NCI-H1436 (cell line): Measurements from ENCODE around the gene SLC6A5.

ENCODE experiments used
- DNase-seq: peaks from one replicate; lab custom pipeline; 2025; lab: John Stamatoyannopoulos, UW

The SLC6A5 gene

DNA sequence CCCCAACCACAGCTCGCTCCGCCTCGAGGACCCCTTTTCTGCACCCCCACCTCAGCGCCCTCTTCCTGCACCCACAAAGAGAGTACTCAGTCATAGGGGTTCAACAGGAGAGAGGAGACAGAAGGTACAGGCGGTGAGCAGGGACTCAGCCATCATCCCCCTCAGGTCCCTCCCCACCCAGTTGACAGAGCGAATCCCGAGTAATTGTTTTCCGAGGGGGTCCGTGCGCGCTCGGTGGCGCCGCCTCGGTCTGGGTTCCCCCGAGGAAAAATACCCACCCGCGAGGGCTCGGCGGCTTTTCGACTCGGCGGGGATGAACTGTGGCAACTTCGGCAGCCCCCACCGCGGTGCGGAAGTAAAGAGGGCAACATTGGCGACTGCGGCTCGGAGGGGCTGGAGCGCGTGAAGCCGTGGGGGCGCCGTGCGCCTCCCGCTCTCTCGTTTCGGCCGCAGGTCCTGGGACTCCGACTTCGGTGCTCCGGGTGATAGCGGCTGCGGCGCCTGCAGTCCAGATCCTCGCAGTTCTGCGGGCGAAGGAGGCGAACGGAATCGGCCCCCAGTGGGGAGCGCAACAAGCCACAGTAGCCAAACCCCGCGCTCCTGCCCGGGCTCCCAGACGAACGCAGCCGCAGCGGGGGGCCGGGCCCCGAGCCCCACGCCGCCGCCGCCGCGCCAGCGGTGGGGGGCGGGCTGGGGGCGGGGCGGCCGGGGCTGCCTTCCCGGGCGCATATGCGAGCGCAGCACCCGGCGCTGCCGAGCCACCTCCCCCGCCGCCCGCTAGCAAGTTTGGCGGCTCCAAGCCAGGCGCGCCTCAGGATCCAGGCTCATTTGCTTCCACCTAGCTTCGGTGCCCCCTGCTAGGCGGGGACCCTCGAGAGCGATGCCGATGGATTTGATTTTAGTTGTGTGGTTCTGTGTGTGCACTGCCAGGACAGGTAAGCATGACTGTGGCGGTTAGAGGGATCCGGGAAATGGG, 69.7 kb downstream of the SLC6A5 start, which contains the start of gene NELL1:
NELL1 (plus strand) TSS at position 743 of the 976 bp plus-strand sequence.
- no peak for DNase-seq

DNA sequence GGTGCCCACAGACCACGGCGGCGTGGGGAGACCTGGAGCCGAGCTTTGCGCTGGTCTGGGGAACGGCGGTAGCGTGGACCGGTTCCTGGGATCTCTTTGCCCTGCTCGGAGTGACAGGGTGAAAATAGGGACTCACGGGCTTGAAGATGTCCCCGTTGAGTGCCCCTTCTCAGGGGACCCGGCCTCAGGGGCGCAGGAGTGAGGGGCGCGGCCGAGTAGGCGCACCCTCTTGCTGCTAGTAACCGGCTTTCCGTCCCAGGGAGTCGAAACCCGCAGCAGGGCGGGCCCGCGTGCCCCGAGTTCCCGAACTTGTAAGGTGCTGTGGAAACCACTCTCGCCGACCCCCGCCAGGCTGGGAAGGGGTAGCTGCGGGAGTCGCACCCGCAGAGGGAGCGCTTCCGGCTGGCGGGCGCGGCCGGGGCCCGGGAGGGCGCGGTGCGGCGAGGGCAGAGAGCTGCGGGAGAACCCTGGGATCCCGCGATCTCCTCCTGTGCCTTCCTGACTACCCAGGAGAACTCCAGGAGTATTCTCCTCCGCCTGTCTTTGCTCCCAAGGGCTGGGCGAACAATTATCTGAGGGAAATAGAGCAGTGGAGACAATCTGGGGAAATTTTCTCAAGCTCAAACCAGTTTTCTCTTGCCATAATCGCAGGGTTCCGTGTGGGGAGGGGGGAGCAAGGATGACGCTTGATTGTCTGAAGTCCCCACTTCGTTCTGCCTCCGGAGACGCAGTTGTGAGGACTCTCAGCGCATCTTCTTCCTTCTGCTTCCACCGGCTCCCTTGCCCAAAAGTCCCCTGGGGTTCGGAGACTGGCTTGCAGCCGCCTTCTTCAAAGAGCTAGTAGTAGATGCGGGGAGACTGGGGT, 70.6 kb downstream of the SLC6A5 start:
- DNase-seq: no peak

DNA sequence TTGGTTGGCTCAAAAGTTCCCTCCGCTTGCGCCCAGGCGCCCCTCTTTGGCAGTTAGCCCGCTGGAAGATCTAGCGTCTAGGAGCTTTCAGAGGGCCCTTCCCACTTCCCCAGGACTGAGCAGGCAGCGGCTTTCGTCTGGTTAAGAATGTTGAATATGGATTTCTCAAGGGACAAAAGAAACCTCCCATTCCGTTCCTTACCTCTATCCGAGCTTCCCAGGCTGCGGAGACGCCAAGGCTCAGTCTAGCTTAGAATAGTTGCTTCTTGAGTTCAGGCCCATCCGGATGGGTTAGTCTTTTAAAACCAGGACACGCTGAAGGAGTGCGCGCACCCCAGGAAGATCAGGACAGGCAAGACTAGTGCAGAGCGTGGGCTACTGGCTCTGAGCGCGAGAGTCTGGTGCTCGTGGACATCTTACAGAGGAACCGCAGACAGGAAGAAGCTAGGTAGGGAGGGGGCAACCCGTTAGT, 71.6 kb downstream of the SLC6A5 start:
- no peak for DNase-seq

DNA sequence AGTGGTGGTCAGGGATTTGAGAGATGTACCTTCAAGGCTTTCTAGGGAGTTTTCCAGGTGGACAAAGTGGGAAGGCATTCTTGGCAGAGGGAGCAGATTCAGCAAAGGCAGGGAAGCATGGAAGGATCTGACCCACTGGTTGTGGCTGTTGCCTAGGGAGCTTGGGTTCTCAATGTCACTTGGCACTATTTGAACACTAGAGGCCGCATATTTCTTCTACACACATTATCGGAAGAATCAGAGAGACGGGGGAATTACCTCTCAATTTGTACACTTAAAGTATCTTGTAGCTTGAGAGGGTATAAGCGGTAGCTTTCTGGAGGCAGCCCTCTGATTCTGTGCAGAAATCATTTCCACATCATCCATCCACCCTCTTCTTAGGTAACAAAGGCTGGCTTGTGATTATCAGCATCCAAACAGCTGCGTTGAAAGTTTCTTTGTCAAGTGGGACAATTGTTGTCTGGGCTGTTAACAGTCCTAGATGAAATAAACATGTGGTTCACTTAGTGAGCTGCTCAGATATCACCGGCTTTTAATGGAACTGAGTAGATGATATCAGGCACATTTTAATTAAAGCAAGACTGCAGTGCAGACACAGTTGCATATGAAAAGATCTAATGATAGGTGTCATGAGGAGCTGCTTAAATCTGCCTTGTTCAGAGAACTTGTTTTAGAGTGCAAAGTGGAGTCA, 72.6 kb downstream of the SLC6A5 start:
- no peak for DNase-seq

DNA sequence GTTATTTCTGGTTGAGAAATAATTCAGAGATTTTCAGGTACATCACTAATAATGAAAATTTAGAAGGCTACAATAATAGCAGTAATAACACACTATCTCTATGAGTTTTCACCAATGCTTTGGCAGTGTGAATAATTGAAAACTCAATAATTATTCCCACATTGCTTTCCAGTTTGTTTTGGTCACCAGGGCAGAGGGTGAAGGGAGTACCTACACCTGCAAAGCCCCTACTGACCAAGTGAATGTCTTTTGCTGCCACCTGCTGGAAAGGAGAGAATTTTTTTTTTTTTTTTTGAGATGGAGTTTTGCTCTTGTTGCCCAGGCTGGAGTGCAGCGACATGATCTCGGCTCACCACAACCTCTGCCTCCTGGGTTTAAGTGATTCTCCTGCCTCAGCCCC, 73.2 kb downstream of the SLC6A5 start:
- DNase-seq: no peak

DNA sequence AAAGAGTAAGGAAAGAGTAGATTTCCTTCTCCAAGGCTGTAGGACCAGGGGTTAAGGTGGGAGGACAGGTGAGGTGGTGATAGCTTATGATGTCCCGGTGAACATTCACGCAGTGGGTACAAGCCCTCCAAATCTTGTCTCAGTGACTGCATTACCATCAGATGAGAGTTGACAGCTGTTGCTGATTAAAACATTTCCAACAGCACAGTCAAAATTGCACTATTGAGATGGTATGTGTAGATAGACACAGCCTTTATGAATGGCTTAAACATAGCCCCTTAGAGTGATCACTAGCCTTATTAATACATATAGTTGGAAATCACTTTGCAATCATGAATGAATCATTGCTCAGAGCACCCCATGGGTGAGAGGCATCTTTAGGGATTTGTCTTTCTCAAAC, 77.2 kb downstream of the SLC6A5 start:
- no peak for DNase-seq

DNA sequence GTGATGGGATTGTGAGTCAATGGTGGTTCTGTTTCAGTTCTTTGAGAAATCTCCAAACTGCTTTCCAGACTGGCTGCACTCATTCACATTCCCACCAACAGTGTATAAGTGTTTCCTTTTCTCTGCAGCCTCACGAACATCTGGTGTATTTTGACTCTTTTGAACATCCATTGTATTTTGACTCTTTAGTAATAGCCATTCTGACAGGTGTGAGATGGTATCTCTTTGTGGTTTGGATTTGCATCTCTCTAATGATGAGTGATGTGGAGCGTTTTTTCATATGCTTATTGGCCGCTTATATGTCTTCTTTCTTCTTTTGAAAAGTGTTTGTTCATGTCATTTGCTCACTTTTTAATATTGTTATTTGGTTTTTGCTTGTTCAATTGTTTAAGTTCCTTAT, 89.4 kb downstream of the SLC6A5 start:
- no peak for DNase-seq

DNA sequence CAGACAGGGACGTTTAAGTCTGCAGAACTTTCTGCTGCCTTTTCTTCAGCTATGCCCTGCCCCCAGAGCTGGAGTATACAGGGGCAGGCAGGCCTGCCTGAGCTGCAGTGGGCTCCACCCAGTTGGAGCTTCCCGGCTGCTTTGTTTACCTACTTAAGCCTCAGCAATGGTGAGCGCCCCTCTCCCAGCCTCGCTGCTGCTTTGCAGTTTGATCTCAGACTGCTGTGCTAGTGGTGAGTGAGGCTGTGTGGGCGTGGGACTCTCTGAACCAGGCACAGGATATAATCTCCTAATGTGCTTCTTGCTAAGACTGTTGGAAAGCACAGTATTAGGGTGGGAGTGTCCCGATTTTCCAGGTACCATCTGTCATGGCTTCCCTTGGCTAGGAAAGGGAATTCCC, 108.5 kb downstream of the SLC6A5 start:
- no peak for DNase-seq
